ENCODE data around the gene PCDHB12. TPM values are rescaled to one million over a fixed set of nuclear protein-coding genes. Genes with fewer than 3 reads are reported as not detected.
"Not testable (repeated sequence)": the region's sequence is repeated elsewhere in the genome, so short reads cannot be mapped to it uniquely, and the experiment has no call there.

PCDHB12 gene
- polyA plus RNA-seq, 1 donor = 4.7 TPM

DNA sequence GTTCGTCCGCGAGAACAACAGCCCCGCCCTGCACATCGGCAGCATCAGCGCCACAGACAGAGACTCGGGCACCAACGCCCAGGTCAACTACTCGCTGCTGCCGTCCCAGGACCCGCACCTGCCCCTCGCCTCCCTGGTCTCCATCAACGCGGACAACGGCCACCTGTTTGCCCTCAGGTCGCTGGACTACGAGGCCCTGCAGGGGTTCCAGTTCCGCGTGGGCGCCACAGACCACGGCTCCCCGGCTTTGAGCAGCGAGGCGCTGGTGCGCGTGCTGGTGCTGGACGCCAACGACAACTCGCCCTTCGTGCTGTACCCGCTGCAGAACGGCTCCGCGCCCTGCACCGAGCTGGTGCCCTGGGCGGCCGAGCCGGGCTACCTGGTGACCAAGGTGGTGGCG lies 1.8 kb downstream of the PCDHB12 start:
- DNase-seq = not testable (repeated sequence)

DNA sequence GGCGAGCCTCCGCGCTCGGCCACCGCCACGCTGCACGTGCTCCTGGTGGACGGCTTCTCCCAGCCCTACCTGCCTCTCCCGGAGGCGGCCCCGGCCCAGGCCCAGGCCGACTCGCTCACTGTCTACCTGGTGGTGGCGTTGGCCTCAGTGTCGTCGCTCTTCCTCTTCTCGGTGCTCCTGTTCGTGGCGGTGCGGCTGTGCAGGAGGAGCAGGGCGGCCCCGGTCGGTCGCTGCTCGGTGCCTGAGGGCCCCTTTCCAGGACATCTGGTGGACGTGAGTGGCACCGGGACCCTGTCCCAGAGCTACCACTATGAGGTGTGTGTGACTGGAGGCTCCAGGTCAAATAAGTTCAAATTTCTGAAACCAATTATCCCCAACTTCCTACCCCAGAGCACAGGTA lies 2.3 kb downstream of the PCDHB12 start:
- DNase-seq = not testable (repeated sequence)

- DNase-seq = not testable (repeated sequence)
These were observed 5.3 kb downstream of the PCDHB12 start, which contains the start of gene PCDHB13 for GRCh38 chr5:141213656-141214339. TSS of gene PCDHB13 (plus strand) at chr5:141213919. CDS start at chr5:141214124, 205 bp downstream.

- not testable (repeated sequence) for DNase-seq
These were observed 6.1 kb downstream of the PCDHB12 start for GRCh38 chr5:141214583-141214982.

GRCh38 chr5:141215504-141215903 lies 7.0 kb downstream of the PCDHB12 start:
- not testable (repeated sequence) for DNase-seq

DNA sequence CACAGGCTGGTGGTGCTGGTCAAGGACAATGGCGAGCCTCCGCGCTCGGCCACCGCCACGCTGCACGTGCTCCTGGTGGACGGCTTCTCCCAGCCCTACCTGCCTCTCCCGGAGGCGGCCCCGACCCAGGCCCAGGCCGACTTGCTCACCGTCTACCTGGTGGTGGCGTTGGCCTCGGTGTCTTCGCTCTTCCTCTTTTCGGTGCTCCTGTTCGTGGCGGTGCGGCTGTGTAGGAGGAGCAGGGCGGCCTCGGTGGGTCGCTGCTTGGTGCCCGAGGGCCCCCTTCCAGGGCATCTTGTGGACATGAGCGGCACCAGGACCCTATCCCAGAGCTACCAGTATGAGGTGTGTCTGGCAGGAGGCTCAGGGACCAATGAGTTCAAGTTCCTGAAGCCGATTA lies 7.5 kb downstream of the PCDHB12 start:
- DNase-seq = not testable (repeated sequence)

GRCh38 chr5:141223112-141223783 lies 14.7 kb downstream of the PCDHB12 start, which contains the start of gene PCDHB14:
TSS of gene PCDHB14 (plus strand) at chr5:141223343. CDS start at chr5:141223506, 163 bp downstream.
- DNase-seq = peak; percentile 15

DNA sequence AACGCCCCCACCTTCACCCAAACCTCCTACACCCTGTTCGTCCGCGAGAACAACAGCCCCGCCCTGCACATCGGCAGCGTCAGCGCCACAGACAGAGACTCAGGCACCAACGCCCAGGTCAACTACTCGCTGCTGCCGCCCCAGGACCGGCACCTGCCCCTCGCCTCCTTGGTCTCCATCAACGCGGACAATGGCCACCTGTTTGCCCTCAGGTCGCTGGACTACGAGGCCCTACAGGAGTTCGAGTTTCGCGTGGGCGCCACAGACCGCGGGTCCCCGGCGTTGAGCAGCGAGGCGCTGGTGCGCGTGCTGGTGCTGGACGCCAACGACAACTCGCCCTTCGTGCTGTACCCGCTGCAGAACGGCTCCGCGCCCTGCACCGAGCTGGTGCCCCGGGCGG lies 16.3 kb downstream of the PCDHB12 start:
- DNase-seq = not testable (repeated sequence)

DNA sequence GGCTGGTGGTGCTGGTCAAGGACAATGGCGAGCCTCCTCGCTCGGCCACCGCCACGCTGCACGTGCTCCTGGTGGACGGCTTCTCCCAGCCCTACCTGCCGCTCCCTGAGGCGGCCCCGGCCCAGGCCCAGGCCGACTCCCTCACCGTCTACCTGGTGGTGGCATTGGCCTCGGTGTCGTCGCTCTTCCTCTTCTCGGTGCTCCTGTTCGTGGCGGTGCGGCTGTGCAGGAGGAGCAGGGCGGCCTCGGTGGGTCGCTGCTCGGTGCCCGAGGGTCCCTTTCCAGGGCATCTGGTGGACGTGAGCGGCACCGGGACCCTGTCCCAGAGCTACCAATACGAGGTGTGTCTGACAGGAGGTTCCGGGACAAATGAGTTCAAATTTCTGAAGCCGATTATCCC lies 16.9 kb downstream of the PCDHB12 start:
- not testable (repeated sequence) for DNase-seq

- peak; percentile 8 for DNase-seq
These were observed 25.7 kb downstream of the PCDHB12 start for GRCh38 chr5:141234109-141234667.

DNA sequence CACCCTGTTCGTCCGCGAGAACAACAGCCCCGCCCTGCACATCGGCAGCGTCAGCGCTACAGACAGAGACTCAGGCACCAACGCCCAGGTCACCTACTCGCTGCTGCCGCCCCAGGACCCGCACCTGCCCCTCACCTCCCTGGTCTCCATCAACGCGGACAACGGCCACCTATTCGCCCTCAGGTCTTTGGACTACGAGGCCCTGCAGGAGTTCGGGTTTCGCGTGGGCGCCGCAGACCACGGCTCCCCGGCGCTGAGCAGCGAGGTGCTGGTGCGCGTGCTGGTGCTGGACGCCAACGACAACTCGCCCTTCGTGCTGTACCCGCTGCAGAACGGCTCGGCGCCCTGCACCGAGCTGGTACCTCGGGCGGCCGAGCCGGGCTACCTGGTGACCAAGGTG lies 27.4 kb downstream of the PCDHB12 start:
- not testable (repeated sequence) for DNase-seq

- DNase-seq = no peak
These were observed 28.2 kb downstream of the PCDHB12 start for GRCh38 chr5:141236516-141237313.

DNA sequence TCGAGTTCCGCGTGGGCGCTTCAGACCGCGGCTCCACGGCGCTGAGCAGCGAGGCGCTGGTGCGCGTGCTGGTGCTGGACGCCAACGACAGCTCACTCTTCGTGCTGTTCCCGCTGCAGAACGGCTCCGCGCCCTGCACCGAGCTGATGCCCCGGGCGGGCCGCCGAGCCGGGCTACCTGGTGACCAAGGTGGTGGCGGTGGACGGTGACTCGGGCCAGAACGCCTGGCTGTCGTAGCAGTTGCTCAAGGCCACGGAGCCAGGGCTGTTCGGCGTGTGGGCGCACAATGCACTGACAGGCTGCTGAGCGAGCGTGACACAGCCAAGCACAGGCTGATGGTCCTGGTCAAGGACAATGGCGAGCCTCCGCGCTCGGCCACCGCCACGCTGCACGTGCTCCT lies 33.0 kb downstream of the PCDHB12 start:
- no peak for DNase-seq

DNA sequence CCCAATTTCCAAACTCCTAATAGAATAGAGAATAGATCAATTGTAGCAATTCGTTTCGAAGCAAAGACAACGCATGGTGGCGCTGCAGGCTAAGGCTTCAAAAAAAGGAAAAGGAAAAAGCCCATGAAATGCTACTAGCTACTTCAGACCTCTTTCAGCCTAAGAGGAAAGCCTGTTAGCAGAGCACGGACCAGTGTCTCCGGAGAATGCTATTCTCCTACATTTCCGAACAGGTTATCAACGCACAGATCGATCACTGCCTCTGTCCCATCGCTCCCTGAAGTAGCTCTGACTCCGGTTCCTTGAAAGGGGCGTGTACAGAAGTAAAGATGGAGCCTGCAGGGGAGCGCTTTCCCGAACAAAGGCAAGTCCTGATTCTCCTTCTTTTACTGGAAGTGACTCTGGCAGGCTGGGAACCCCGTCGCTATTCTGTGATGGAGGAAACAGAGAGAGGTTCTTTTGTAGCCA lies 36.8 kb downstream of the PCDHB12 start, which contains the start of gene PCDHB15:
TSS of gene PCDHB15 (plus strand) at position 146 of the 468 bp plus-strand sequence. CDS start at position 330, 184 bp downstream.
- DNase-seq = peak; percentile 17

DNA sequence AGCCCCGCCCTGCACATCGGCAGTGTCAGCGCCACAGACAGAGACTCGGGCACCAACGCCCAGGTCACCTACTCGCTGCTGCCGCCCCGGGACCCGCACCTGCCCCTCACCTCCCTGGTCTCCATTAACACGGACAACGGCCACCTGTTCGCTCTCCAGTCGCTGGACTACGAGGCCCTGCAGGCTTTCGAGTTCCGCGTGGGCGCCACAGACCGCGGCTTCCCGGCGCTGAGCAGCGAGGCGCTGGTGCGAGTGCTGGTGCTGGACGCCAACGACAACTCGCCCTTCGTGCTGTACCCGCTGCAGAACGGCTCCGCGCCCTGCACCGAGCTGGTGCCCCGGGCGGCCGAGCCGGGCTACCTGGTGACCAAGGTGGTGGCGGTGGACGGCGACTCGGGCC lies 38.5 kb downstream of the PCDHB12 start:
- DNase-seq = not testable (repeated sequence)

DNA sequence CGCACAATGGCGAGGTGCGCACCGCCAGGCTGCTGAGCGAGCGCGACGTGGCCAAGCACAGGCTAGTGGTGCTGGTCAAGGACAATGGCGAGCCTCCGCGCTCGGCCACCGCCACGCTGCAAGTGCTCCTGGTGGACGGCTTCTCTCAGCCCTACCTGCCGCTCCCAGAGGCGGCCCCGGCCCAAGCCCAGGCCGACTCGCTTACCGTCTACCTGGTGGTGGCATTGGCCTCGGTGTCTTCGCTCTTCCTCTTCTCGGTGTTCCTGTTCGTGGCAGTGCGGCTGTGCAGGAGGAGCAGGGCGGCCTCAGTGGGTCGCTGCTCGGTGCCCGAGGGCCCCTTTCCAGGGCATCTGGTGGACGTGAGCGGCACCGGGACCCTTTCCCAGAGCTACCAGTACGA lies 38.9 kb downstream of the PCDHB12 start:
- DNase-seq = not testable (repeated sequence)

DNA sequence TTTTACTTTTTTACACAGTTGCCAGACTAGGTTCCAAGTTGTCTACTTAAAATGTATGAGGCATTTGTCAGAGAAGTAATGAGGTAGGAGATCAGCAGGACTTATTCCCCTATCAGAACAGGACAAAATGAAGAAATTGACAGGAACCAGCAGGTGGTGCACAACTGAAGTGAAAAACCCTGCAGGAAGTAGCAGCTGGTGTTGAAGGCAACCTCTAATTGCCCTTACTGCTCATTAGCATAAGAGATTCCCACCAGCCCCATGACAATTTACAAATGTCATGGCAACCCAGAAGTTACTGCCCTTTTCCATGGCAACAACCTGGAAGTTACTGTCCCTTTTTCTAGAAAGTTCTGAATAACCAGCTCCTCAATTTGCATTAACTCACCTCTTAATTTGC lies 42.1 kb downstream of the PCDHB12 start:
- no peak for DNase-seq

GRCh38 chr5:141258464-141258863 lies 49.9 kb downstream of the PCDHB12 start:
- DNase-seq = no peak

GRCh38 chr5:141258948-141259347 lies 50.4 kb downstream of the PCDHB12 start:
- no peak for DNase-seq

DNA sequence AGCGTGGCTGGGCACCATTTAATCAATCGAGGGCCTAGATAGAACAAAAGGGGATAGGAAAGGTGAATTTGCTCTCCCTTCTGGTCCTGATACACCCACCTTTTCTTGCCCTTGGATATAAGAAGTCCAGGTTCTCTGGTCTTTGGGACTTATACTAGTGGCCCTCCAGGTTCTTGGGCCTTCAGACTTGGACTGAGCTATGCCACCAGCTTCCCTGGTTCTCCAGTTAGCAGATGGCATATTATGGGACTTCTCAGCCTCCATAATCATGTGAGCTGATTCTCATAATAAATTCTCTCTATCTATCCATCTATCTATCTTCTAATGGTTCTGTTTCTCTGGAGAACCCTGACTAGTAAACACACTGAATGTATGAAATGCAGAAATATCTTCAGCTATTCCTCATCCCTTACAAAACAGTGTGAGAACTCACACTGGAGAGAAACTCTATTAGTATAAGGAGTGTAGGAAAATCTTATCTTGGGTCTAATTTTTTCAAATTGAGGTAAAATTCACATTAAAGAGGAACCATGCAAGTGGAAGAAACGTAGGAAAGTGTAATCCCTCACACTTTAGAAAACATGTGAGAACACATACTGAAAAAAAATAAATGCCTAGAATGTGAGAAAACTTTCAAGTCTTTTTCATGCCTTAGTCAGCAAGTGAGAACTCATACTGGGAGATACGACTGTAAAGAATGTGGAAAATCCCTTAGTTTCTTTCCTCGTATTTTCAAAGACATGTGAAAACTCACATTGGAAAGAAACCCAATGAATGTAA lies 52.1 kb downstream of the PCDHB12 start:
- DNase-seq = no peak

GRCh38 chr5:141261238-141261546 lies 52.7 kb downstream of the PCDHB12 start:
- no peak for DNase-seq

Data from hindlimb muscle (tissue), 1 donor.